CD14-positive monocyte (primary cell): ENCODE data around the gene NOL8. TPM values are rescaled to one million over a fixed set of nuclear protein-coding genes. Genes with fewer than 3 reads are reported as not detected.

Experiments
- DNase-seq, 3 donors: peaks; one replicate each; pipeline ENCODE4 v3.0.0-alpha.2; 2011 to 2022
- H2AFZ ChIP-seq: 2 replicates; pipeline ENCODE4 v1.6.0; 2012; ENCODE audit warnings: mild to moderate bottlenecking, low read depth, low read length, inconsistent platforms; ENCODE audit not compliant: insufficient read depth, poor library complexity, severe bottlenecking
- H3K27ac ChIP-seq, 2 donors: 1 replicate in 1 of 2; 2 replicates in 1 of 2; pipeline ENCODE4 v1.5.1; 2012 to 2013; ENCODE audit warnings: low read length in 2 of 2, control low read depth in 1 of 2, inconsistent platforms in 1 of 2, low read depth in 1 of 2, mild to moderate bottlenecking in 1 of 2
- H3K27me3 ChIP-seq, 2 donors: one replicate each; pipeline versions ENCODE4 v1.6.0 to v1.6.1; 2011 to 2013; ENCODE audit warnings: low read length in 2 of 2; ENCODE audit not compliant: control insufficient read depth in 2 of 2, insufficient read depth in 2 of 2
- H3K36me3 ChIP-seq, 2 donors: replicated peaks in 1 of 2; 1 replicate in 1 of 2; 2 replicates in 1 of 2; pipeline versions ENCODE4 v1.5.1 to v1.6.1; 2012 to 2013; ENCODE audit warnings: low read length in 2 of 2, control low read depth in 1 of 2, inconsistent platforms in 1 of 2, mild to moderate bottlenecking in 1 of 2; ENCODE audit not compliant: insufficient read depth in 2 of 2, control insufficient read depth in 1 of 2
- H3K4me1 ChIP-seq, 2 donors: 1 replicate in 1 of 2; 2 replicates in 1 of 2; pipeline versions ENCODE4 v1.5.1 to v1.6.1; 2012 to 2013; ENCODE audit warnings: low read length in 2 of 2, control low read depth in 1 of 2, inconsistent platforms in 1 of 2, mild to moderate bottlenecking in 1 of 2, moderate library complexity in 1 of 2; ENCODE audit not compliant: insufficient read depth in 2 of 2, control insufficient read depth in 1 of 2
- H3K4me2 ChIP-seq: replicated peaks from 2 replicates; pipeline ENCODE3; 2012; ENCODE audit warnings: low read length, moderate library complexity, mild to moderate bottlenecking; ENCODE audit not compliant: poor library complexity, severe bottlenecking; ENCODE audit errors: extremely low read depth
- H3K4me3 ChIP-seq, 3 experiments: fragments of 200-600 bp in 1 of 3; sonication (generic) in 1 of 3; replicated peaks in 1 of 3; 1 replicate in 2 of 3; 2 replicates in 1 of 3; pipeline ENCODE4 v1.5.1; 2011 to 2013; ENCODE audit warnings: low read length in 3 of 3, mild to moderate bottlenecking in 3 of 3, control low read depth in 2 of 3, low read depth in 2 of 3, inconsistent platforms in 1 of 3, moderate library complexity in 1 of 3
- H3K79me2 ChIP-seq: 2 replicates; pipeline ENCODE4 v1.6.0; 2012; ENCODE audit warnings: mild to moderate bottlenecking, control low read depth, inconsistent platforms, low read length, moderate library complexity; ENCODE audit not compliant: insufficient read depth
- H3K9ac ChIP-seq: 2 replicates; pipeline ENCODE4 v1.6.0; 2017; ENCODE audit warnings: low read length, mild to moderate bottlenecking; ENCODE audit not compliant: insufficient read depth, poor library complexity, severe bottlenecking
- H3K9me3 ChIP-seq, 2 donors: replicated peaks in 1 of 2; 1 replicate in 1 of 2; 2 replicates in 1 of 2; pipeline versions ENCODE4 v1.5.1 to v1.6.1; 2012 to 2013; ENCODE audit warnings: low read length in 2 of 2, control low read depth in 1 of 2; ENCODE audit not compliant: control insufficient read depth in 1 of 2, insufficient read depth in 1 of 2
- H4K20me1 ChIP-seq: 2 replicates; pipeline ENCODE4 v1.6.0; 2012; ENCODE audit warnings: mild to moderate bottlenecking, low read length, control low read depth, moderate library complexity; ENCODE audit not compliant: insufficient read depth
- H3K27ac Mint-ChIP-seq, 7 donors: one replicate each; pipeline ENCODE4 v1.8.0; 2020; ENCODE audit warnings: mild to moderate bottlenecking in 7 of 7, mixed read lengths in 7 of 7, moderate library complexity in 6 of 7, inconsistent platforms in 2 of 7
- H3K27me3 Mint-ChIP-seq, 3 donors: one replicate each; pipeline ENCODE4 v1.8.0; 2021 to 2022; ENCODE audit warnings: low read depth in 3 of 3, mild to moderate bottlenecking in 3 of 3, mixed read lengths in 3 of 3, moderate library complexity in 3 of 3, inconsistent platforms in 1 of 3
- H3K36me3 Mint-ChIP-seq, 2 donors: one replicate each; pipeline ENCODE4 v1.8.0; 2020; ENCODE audit warnings: mixed read lengths in 2 of 2, inconsistent platforms in 1 of 2, mild to moderate bottlenecking in 1 of 2
- H3K4me1 Mint-ChIP-seq: one replicate; pipeline ENCODE4 v1.8.0; 2020; ENCODE audit warnings: mild to moderate bottlenecking, mixed read lengths
- H3K4me3 Mint-ChIP-seq, 2 donors: one replicate each; pipeline ENCODE4 v1.8.0; 2020; ENCODE audit warnings: mild to moderate bottlenecking in 2 of 2, mixed read lengths in 2 of 2, moderate library complexity in 1 of 2
- H3K9me3 Mint-ChIP-seq, 7 donors: one replicate each; pipeline ENCODE4 v1.8.0; 2020 to 2022; ENCODE audit warnings: mixed read lengths in 7 of 7, mild to moderate bottlenecking in 6 of 7, moderate library complexity in 6 of 7, inconsistent platforms in 2 of 7
- CTCF ChIP-seq: fragments of 200-600 bp; IDR thresholded peaks from one replicate; pipeline ENCODE4 v1.8.0; 2022; ENCODE audit warnings: antibody characterized with exemption, mild to moderate bottlenecking
- WGBS: methylation state at CpG from one replicate; pipeline ENCODE4 v1.1.5; 2013; ENCODE audit warnings: missing lambda C conversion rate; ENCODE audit not compliant: insufficient coverage; 5-methylcytosine and 5-hydroxymethylcytosine counted together
- intact Hi-C, 2 donors: fragments of 100-400 bp; cut with micrococcal nuclease; formaldehyde crosslinking; loops; one replicate each; pipeline versions ENCODE4 v1.15.0 to v1.15.1; 2023
- polyA plus RNA-seq, 3 donors: library from polyadenylated mRNA; depleted of rRNA in 1 of 3; unstranded in 2 of 3; stranded (reverse) in 1 of 3; fragments of 300-500 nt in 2 of 3; fragments of >200 nt in 1 of 3; fragmentation: Illumina TruSeq in 2 of 3; gene quantifications; 1 replicate in 2 of 3; 2 replicates in 1 of 3; pipeline ENCODE4 v1.2.3, GENCODE V29; 2012 to 2021

The NOL8 gene
- polyA plus RNA-seq, 3 donors, result 2.9 to 22.0 (median 8.8) TPM

- Histone ChIP-seq H3K27ac (peak overlapping the region in 1 of 2 donors; percentile 21), H2AFZ (no peak overlapping the region), H3K4me3 (no peak overlapping the region), H3K36me3 (peaks cover 64 to 90% of the 10 kb centered on the region in 2 donors), H3K9me3 (no peaks in the 10 kb centered on the region), H4K20me1 (peaks cover 5% of the 10 kb centered on the region), H3K79me2 (peaks cover 4% of the 10 kb centered on the region), H3K9ac (no peak overlapping the region), H3K27me3 (no peaks in the 10 kb centered on the region), H3K4me2 (no peak overlapping the region), H3K4me1 (no peaks in the 10 kb centered on the region)
- Mint-ChIP-seq H3K4me1 (peaks cover 12% of the 10 kb centered on the region), H3K36me3 (peaks cover 81 to 93% of the 10 kb centered on the region in 2 donors), H3K9me3 (no peaks in the 10 kb centered on the region), H3K27ac (peak overlapping the region in 4 of 7 donors; percentile 5 to 82 (median 52)), H3K4me3 (no peak overlapping the region), H3K27me3 (no peaks in the 10 kb centered on the region)
- TF ChIP-seq CTCF, result no peak
- DNase-seq, result no peak
- intact Hi-C loops, result no loop called here
- 57% methylated on average over 5 of the region's 6 CpGs for WGBS
Observed at GRCh38 chr9:92312887-92313623, 12.1 kb downstream of the NOL8 start.

GRCh38 chr9:92310562-92310961 is 14.6 kb downstream of the NOL8 start:
- intact Hi-C loops, result no loop called here
- no peak for TF ChIP-seq CTCF
- Mint-ChIP-seq H3K36me3 (peaks cover 82 to 92% of the 10 kb centered on the region in 2 donors), H3K27ac (no peak overlapping the region), H3K4me1 (peaks cover 10% of the 10 kb centered on the region), H3K9me3 (no peaks in the 10 kb centered on the region), H3K4me3 (no peak overlapping the region), H3K27me3 (no peaks in the 10 kb centered on the region)
- no peak for DNase-seq
- Histone ChIP-seq H3K79me2 (peaks cover 4% of the 10 kb centered on the region), H3K9ac (no peak overlapping the region), H4K20me1 (peaks cover 5% of the 10 kb centered on the region), H3K4me2 (no peak overlapping the region), H3K27me3 (no peaks in the 10 kb centered on the region), H2AFZ (no peak overlapping the region), H3K4me3 (no peak overlapping the region), H3K36me3 (peaks cover 68 to 91% of the 10 kb centered on the region in 2 donors), H3K4me1 (no peaks in the 10 kb centered on the region), H3K9me3 (no peaks in the 10 kb centered on the region), H3K27ac (no peak overlapping the region)
- WGBS, result 100% methylated on average over 1 of the region's 3 CpGs
